ACC112 (cell line): ENCODE data around the gene EPB41.
"Not testable (repeated sequence)": the region's sequence is repeated elsewhere in the genome, so short reads cannot be mapped to it uniquely, and the experiment has no call there.

ENCODE experiments used
- H2AFZ ChIP-seq: fragments of 200-600 bp; sonication (generic); one replicate; pipeline ENCODE4 v1.6.0; 2017; ENCODE audit warnings: antibody characterized with exemption, low read length; ENCODE audit not compliant: unreplicated experiment
- H3K27ac ChIP-seq: fragments of 200-600 bp; sonication (generic); 2 replicates; pipeline ENCODE4 v1.5.1; 2014; ENCODE audit warnings: low read depth, mild to moderate bottlenecking, antibody characterized with exemption, low read length, moderate library complexity
- H3K27me3 ChIP-seq: fragments of 200-600 bp; sonication (generic); 2 replicates; pipeline ENCODE4 v1.6.1; 2014; ENCODE audit warnings: mild to moderate bottlenecking, antibody characterized with exemption, low read length, moderate library complexity, mixed read lengths; ENCODE audit not compliant: insufficient read depth
- H3K36me3 ChIP-seq: fragments of 200-600 bp; sonication (generic); 2 replicates; pipeline ENCODE4 v1.6.1; 2016; ENCODE audit warnings: mild to moderate bottlenecking, antibody characterized with exemption, low read length, moderate library complexity, mixed read lengths; ENCODE audit not compliant: insufficient read depth
- H3K4me1 ChIP-seq: fragments of 200-600 bp; sonication (generic); one replicate; pipeline ENCODE4 v1.6.1; 2016; ENCODE audit warnings: low read length, mixed read lengths; ENCODE audit not compliant: insufficient read depth, unreplicated experiment, control insufficient read depth
- H3K4me3 ChIP-seq: fragments of 200-600 bp; sonication (generic); 2 replicates; pipeline ENCODE4 v1.5.1; 2014; ENCODE audit warnings: mild to moderate bottlenecking, low read depth, low read length
- H3K79me2 ChIP-seq: fragments of 200-600 bp; sonication (generic); one replicate; pipeline ENCODE4 v1.6.0; 2016; ENCODE audit warnings: low read length; ENCODE audit not compliant: control insufficient read depth, unreplicated experiment, insufficient read depth

The EPB41 gene

DNA sequence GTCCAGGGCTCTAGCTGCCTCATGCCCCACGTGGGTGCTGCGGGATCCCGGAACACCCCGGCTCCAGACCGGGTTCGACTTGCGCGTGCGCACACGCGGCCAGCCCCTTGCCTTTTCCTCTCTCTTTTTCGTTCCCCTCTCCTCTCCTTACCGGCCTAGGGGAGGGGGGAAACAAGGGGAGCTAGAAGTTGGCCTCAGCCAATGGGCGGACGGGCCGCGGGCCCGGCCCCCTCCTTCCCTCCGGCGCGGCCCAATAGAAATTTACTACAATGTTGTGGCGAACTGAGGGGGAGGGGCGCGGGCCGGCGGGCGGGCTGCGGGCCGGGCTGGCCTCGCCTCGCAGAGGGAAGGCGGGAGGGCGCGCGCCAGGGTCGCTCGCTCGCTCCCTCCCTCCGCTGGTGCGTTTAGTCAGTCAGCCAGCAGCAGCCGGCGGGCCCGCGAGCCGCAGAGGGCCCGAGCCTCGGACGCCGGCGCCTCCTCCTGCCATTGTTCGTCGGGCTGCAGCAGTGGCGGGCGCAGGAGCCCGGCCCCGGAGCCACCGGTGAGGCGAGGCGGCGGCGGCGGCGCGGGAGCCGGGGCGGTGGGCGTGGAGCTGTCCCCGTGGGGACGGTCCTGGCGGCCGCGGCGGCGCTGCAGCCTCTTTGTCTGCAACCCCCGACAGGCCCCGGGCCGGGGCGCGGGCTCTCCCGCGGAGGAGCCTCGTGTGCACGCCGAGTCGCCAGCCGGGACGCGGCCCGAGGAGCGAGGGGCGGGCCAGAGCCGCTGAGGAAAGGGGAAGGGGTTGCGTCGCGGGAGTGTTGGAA lies at the start of gene EPB41:
Gene EPB41, plus strand, starts transcription at position 342 of the 803 bp plus-strand sequence. CDS start 72,869 bp downstream, outside the sequence.
- no peaks in the 10 kb centered on the region for H3K36me3 ChIP-seq
- peaks cover 10% of the 10 kb centered on the region for H3K4me1 ChIP-seq
- peak within 1 kb of the TSS; percentile 88 for H2AFZ ChIP-seq
- H3K4me3 ChIP-seq = peak within 1 kb of the TSS; percentile 85
- H3K79me2 ChIP-seq = no peaks in the 10 kb centered on the region
- H3K27me3 ChIP-seq = no peaks in the 10 kb centered on the region
- H3K27ac ChIP-seq = no peak within 1 kb of the TSS

DNA sequence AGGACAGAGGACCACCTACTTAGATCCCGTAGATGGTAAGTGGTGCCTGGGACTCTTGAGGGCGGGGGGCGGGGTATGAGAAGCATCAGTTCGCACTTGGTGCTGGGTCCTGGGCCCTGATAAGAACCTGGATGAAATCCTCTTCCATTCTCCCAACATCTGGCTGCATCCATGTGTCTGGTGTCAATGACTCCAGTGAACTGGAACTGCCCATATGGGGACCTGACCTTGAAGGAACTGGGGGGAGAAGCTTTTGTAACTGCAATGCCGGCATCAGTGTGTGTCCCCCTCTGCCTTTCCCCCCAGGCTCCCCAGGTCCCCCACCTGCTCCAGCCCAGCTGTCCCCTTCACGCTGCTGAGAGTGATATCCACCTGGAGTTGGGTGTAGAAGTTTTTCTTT lies 49.7 kb upstream of the EPB41 start:
- H3K79me2 ChIP-seq = no peaks in the 10 kb centered on the region
- H2AFZ ChIP-seq = no peak overlapping the region
- no peak overlapping the region for H3K4me3 ChIP-seq
- no peaks in the 10 kb centered on the region for H3K4me1 ChIP-seq
- H3K27ac ChIP-seq = no peak overlapping the region
- H3K36me3 ChIP-seq = no peaks in the 10 kb centered on the region
- peaks cover 16% of the 10 kb centered on the region for H3K27me3 ChIP-seq

DNA sequence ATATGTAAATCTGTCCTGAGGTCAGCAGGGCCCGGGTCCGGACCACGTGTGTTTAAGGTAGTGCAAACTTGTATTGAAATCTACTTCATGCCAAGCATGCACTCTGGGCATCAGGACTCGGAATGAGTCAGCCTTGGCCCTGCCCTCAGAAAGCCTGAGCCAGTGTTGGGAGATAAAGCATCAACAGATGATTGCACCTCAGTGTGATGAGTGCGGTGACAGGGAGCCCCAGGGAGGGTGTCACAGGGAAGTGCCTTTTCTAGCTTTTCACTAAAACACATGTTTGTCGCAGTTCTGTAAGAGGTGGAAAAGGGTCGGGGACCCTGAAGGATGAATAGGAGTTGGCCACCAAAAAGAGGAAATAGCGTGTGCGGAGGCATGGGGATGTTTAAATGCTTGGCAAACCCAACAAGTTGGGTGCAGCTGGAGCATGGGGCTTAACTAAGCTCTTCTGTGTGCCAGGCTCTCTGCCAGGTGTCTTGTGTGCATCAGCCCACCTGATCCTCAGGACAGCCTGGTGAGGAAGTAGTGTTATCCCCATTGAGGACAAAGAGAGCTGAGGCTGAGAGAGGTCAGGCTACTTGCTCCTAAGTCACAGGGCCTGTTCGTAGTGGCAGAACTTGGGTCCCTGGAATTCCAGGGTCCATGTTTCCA lies 48.2 kb upstream of the EPB41 start:
- Histone ChIP-seq H2AFZ (no peak overlapping the region), H3K79me2 (no peaks in the 10 kb centered on the region), H3K4me1 (no peaks in the 10 kb centered on the region), H3K27me3 (peaks cover 19% of the 10 kb centered on the region), H3K27ac (no peak overlapping the region), H3K4me3 (no peak overlapping the region), H3K36me3 (no peaks in the 10 kb centered on the region)

DNA sequence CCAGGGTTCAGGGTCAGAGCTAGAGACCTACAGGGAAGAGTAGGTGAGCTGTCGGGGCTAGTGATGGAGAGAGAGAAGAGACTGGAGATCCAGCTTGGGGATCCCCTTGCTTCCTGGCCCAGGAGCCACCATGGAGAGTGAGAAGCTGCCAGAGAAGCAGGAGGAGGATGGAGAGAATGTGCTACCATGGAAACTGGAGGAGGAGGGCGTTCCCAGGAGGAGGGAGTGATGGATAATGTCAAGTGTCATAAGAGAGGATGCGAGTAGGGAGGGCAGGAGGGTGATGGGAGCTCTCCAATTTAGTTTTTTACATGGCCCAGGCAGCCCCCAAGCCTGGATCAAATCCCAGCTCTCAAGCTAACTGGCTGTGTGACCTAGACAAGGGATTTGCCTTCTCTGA lies 46.5 kb upstream of the EPB41 start:
- Histone ChIP-seq H3K27me3 (peaks cover 19% of the 10 kb centered on the region), H2AFZ (no peak overlapping the region), H3K4me3 (no peak overlapping the region), H3K4me1 (no peaks in the 10 kb centered on the region), H3K79me2 (no peaks in the 10 kb centered on the region), H3K27ac (no peak overlapping the region), H3K36me3 (no peaks in the 10 kb centered on the region)

DNA sequence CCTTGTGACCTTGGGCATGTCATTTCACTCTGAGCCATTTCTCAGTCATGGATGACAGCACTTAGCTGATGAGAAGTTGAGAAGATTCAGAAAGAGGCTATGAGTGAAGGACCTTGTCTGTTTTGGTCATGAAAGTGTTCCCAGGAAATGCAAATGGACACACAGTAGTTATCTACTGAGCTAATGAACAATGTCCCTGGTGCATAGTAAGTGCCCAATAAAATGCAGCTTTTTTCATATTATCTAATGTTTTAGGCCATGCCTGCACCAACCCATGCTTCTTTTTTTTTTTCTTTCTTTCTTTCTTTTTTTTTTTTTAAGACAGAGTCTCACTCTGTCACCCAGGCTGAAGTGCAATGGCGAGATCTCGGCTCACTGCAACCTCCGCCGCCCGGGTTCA lies 44.4 kb upstream of the EPB41 start:
- Histone ChIP-seq H2AFZ (no peak overlapping the region), H3K4me3 (no peak overlapping the region), H3K27me3 (peaks cover 19% of the 10 kb centered on the region), H3K27ac (no peak overlapping the region), H3K79me2 (no peaks in the 10 kb centered on the region), H3K4me1 (no peaks in the 10 kb centered on the region), H3K36me3 (no peaks in the 10 kb centered on the region)

DNA sequence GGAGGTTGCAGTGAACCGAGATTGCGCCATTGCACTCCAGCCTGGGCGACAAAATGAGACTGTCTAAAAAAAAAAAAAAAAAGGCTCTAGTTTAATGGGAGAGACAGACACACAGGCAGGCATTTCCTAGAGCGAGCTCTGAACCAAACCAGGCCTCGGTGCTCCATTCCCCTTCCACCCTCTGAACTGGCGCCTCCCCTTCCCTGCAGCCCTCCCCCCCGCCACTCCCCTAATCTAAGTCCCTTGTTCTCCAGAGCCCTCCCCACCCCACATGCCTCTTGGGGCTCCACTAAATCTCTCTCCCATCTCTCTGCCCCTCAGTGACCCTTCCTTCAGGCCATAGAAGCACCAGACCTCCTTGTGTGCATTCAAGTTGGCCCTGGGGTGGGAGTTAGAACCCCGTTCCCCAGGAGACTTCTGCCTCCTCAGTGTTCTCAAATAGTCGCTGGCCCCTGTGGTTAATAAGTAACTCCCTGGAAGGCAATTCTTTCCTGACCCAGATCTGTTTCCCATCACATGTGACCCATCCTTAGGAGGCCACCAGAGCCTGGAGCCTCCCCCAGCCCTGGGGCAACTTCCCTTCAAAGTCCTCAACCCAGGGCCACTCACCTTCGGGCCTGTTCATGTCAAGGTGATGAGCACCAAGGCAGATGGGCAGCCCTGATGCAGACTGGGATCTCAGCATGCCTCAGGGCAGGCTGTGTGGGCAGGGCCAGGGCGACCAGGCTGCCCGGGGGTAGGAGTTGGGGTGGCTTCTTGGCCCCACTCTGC lies 42.6 kb upstream of the EPB41 start:
- H3K36me3 ChIP-seq = no peaks in the 10 kb centered on the region
- no peaks in the 10 kb centered on the region for H3K79me2 ChIP-seq
- H3K4me3 ChIP-seq = no peak overlapping the region
- peaks cover 23% of the 10 kb centered on the region for H3K27me3 ChIP-seq
- H3K4me1 ChIP-seq = no peaks in the 10 kb centered on the region
- H2AFZ ChIP-seq = no peak overlapping the region
- H3K27ac ChIP-seq = no peak overlapping the region

DNA sequence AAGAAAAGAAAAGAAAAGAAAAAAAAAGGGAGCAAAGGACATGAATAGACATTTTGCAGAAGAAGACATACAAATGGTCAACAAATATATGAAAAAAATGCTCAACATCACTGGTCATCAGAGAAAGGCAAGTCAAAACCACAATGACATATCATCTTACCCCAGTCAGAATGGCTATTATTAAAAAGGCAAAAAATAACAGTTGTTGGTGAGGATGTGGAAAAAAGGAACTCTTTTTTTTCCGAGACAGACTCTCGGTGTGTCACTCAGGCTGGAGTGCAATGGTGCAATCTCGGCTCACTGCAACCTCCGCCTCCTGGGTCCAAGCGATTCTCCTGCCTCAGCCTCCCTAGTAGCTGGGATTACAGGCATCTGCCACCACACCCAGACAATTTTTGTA lies 39.2 kb upstream of the EPB41 start:
- not testable (repeated sequence) for H3K27me3 ChIP-seq, H2AFZ ChIP-seq, H3K36me3 ChIP-seq, H3K4me1 ChIP-seq, H3K79me2 ChIP-seq, H3K27ac ChIP-seq, H3K4me3 ChIP-seq

DNA sequence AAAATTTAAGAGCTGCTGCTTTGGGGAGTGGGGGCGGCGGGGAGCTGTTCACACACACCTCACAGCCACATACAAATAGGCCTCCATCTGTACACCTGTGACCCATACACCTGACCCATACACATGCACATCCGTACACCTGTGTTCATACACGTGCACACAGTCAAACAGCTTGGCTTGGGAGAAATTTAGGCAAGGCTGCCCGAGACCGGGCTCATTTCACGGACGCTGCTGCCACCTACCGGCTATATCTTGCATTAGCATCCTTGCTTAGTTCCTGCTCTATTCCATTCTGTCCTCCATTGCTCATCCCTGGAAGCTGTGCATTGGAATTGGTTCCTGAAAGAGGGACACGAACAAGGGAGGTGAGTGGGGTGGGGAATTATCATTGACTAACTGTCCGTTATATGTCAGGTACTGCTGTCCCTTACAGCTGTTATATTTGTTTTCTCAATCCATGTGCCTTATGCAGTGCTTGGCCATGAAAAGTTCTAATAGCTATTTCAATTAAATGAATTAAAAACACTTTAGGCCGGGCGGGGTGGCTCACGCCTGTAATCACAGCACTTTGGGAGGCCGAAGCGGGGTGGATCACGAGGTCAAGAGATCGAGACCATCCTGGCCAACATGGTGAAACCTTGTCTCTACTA lies 37.1 kb upstream of the EPB41 start:
- Histone ChIP-seq H3K27me3 (peaks cover 6% of the 10 kb centered on the region; the same call in 1 of the 2 replicates), H3K4me3 (no peak overlapping the region), H3K4me1 (peaks cover 1% of the 10 kb centered on the region), H3K36me3 (no peaks in the 10 kb centered on the region), H2AFZ (no peak overlapping the region), H3K27ac (no peak overlapping the region), H3K79me2 (no peaks in the 10 kb centered on the region)

DNA sequence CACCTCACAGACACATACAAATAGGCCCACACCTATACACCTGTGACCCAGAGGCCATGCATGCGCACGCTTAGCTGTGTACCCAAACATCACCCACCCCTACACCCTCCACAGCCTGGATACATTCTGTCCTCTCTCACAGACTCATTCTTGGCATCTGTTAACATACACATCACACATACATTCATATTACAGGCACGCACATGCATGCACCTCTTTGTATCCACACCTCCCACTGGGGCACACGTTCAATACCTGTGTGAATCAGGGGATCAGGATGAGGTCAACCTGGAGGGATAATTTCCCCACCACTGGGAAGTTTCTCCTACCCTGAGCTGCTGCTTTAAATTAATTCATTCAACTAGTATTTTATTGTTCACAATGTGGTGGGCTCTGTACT lies 35.6 kb upstream of the EPB41 start:
- Histone ChIP-seq H3K27me3 (peaks cover 6% of the 10 kb centered on the region; the same call in 1 of the 2 replicates), H3K4me3 (no peak overlapping the region), H3K79me2 (no peaks in the 10 kb centered on the region), H3K27ac (no peak overlapping the region), H3K4me1 (peaks cover 3% of the 10 kb centered on the region), H3K36me3 (no peaks in the 10 kb centered on the region), H2AFZ (no peak overlapping the region)

DNA sequence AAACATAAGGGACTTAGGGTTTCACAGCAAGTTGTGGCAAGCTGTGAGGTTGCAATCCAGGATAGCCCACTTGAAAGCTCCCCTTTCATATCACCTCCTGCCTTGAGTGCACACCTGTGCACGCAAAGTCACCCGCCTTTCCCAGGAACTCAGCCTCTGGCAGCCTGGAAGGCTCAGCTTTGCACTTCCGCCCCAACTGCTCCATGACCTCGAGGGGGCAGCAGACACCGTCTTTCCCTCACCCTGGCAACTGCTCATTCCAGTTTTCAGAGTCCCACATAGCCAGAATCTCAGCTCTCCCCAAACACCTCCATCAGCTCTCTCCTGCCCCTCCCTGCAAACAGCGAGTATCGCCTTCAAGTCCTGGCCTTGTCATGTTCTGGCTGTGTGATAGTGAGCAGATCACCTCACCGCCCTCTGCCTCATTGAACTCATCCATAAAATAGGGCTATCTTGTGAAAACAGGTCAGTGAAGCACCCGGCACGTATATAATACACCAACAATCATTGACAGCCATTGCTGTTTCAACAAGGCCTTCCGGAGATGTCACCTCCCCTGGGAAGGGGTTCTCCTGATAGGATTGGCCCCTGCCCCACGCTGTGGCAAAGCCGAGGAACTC lies 32.2 kb upstream of the EPB41 start:
- Histone ChIP-seq H3K4me1 (peaks cover 15% of the 10 kb centered on the region), H3K4me3 (no peak overlapping the region), H3K27me3 (no peaks in the 10 kb centered on the region), H2AFZ (peak overlapping the region; percentile 80), H3K36me3 (no peaks in the 10 kb centered on the region), H3K27ac (no peak overlapping the region), H3K79me2 (no peaks in the 10 kb centered on the region)
